ENCODE data around the gene FTO. TPM values are rescaled to one million over a fixed set of nuclear protein-coding genes. Genes with fewer than 3 reads are reported as not detected.
"Not testable (repeated sequence)": the region's sequence is repeated elsewhere in the genome, so short reads cannot be mapped to it uniquely, and the experiment has no call there.

Gene FTO
- total RNA-seq, 1 donor from 2014 or later, result 106 TPM

DNA sequence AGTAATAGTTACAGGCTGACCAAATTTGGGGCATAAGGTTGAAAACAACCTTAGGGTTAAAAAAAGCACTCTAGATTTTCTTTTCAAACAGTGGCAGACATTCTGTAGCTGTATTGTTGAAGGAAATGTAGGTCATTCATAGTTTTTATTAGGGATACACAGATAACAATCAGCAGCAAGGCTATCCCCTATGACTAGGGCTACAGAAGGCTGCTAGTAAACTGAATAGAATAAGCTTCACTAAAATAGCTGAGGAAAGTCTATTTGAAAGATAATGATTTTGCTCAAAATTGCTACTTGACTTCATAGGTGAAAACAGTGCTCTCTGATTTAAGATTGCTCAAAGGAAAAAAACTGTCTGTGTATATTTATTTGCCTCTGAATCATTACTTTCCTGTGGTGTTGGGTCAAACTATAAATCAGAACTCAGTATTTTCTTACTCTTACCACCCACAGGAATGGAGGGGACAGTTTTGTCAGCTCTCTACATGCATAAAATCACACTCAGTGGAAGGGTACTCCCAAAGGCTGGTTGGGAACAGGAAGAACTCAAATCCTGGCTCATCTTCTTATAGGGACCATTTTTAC is 25.1 kb upstream of the FTO start:
- Mint-ChIP-seq H3K9me3 (ENCODE audit: unreplicated experiment) (no peaks in the 10 kb centered on the region), H3K4me3 (ENCODE audit: unreplicated experiment) (no peak overlapping the region)

DNA sequence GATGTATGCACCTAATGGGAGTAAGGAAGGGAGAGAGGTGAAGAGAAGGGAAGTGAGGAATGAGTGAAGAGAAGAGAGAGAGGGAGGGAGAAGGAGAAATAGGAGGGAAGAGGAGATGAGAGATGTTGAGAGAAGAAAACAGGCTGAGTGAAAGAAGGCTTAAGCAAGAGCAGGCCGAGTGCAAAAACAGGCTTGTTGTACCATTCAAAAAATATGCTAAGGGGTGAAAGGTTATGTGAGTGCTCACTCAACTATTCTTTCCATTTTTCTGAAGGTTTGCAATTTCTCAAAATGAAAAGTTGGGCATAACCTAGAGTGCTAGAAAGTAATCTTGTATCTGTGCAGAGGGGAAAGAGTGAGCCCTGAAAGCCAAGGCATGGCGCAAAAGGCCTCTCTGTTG is 23.2 kb upstream of the FTO start:
- no peak for DNase-seq
- H3K4me1 Mint-ChIP-seq (ENCODE audit: low read depth, unreplicated experiment), result peaks cover 4% of the 10 kb centered on the region
- peaks cover 8% of the 10 kb centered on the region for H3K36me3 Mint-ChIP-seq (ENCODE audit: unreplicated experiment)
- TF ChIP-seq, protein P1, sequence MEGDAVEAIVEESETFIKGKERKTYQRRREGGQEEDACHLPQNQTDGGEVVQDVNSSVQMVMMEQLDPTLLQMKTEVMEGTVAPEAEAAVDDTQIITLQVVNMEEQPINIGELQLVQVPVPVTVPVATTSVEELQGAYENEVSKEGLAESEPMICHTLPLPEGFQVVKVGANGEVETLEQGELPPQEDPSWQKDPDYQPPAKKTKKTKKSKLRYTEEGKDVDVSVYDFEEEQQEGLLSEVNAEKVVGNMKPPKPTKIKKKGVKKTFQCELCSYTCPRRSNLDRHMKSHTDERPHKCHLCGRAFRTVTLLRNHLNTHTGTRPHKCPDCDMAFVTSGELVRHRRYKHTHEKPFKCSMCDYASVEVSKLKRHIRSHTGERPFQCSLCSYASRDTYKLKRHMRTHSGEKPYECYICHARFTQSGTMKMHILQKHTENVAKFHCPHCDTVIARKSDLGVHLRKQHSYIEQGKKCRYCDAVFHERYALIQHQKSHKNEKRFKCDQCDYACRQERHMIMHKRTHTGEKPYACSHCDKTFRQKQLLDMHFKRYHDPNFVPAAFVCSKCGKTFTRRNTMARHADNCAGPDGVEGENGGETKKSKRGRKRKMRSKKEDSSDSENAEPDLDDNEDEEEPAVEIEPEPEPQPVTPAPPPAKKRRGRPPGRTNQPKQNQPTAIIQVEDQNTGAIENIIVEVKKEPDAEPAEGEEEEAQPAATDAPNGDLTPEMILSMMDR (IDR thresholded peaks at IDR 0.05; ENCODE audit: partially characterized antibody, unreplicated experiment), result no peak
- peaks cover 3% of the 10 kb centered on the region for H3K27me3 Mint-ChIP-seq (ENCODE audit: unreplicated experiment)
- no peak overlapping the region for H3K27ac Mint-ChIP-seq (ENCODE audit: unreplicated experiment)
- H3K4me3 Mint-ChIP-seq (ENCODE audit: unreplicated experiment), result no peak overlapping the region
- H3K9me3 Mint-ChIP-seq (ENCODE audit: unreplicated experiment), result no peaks in the 10 kb centered on the region

More for the DNA sequence above, 25.1 kb upstream of the FTO start:
- H3K27ac Mint-ChIP-seq (ENCODE audit: unreplicated experiment), result no peak overlapping the region
- H3K4me1 Mint-ChIP-seq (ENCODE audit: low read depth, unreplicated experiment), result peaks cover 5% of the 10 kb centered on the region
- TF ChIP-seq, protein P1 (IDR thresholded peaks at IDR 0.05; ENCODE audit: partially characterized antibody, unreplicated experiment), result no peak
- H3K36me3 Mint-ChIP-seq (ENCODE audit: unreplicated experiment), result no peaks in the 10 kb centered on the region
- H3K27me3 Mint-ChIP-seq (ENCODE audit: unreplicated experiment), result peaks cover 3% of the 10 kb centered on the region
- DNase-seq, result no peak

DNA sequence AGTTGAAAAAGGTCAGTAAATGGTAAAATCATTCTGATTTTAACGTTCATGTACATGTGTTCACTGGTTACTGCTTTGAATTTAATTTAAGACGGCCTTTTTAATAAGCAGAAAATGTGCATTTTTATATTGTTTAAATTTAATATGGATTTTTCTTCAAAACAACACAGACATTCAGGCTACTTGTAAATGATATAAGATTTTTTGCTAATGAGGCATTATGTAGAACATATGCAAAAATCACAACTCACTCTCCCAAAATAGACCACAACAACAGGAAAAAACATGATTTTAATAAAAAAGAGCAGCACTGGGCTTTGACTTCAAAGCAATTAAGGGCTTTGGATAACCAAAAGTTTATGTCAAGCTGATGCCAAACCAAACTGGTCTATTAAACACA is 22.6 kb upstream of the FTO start:
- Mint-ChIP-seq H3K4me1 (ENCODE audit: low read depth, unreplicated experiment) (peaks cover 4% of the 10 kb centered on the region), H3K27ac (ENCODE audit: unreplicated experiment) (no peak overlapping the region), H3K27me3 (ENCODE audit: unreplicated experiment) (peaks cover 3% of the 10 kb centered on the region)

DNA sequence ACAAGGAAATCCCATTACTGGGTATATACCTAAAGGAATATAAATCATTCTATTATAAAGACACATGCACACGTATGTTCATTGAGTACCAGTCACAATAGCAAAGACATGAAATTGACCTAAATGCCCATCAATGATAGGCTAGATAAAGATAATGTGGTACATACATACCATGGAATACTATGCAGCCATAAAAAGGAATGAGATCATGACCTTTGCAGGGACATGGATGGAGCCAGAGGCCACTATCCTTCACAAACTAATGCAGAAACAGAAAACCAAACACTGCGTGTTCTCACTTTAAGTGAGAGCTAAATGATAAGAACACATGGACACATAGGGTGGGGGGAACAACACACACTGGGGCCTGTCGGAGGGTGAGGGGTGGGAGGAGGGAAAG is 18.6 kb upstream of the FTO start:
- H3K4me1 Mint-ChIP-seq (ENCODE audit: low read depth, unreplicated experiment); H3K9me3 Mint-ChIP-seq (ENCODE audit: unreplicated experiment); DNase-seq; H3K27ac Mint-ChIP-seq (ENCODE audit: unreplicated experiment); H3K36me3 Mint-ChIP-seq (ENCODE audit: unreplicated experiment); H3K27me3 Mint-ChIP-seq (ENCODE audit: unreplicated experiment); H3K4me3 Mint-ChIP-seq (ENCODE audit: unreplicated experiment): not testable (repeated sequence)

More for the DNA sequence above, 22.6 kb upstream of the FTO start:
- Mint-ChIP-seq H3K36me3 (ENCODE audit: unreplicated experiment) (peaks cover 8% of the 10 kb centered on the region), H3K4me3 (ENCODE audit: unreplicated experiment) (no peak overlapping the region), H3K9me3 (ENCODE audit: unreplicated experiment) (no peaks in the 10 kb centered on the region)
- TF ChIP-seq, protein P1 (IDR thresholded peaks at IDR 0.05; ENCODE audit: partially characterized antibody, unreplicated experiment), result no peak
- no peak for DNase-seq

DNA sequence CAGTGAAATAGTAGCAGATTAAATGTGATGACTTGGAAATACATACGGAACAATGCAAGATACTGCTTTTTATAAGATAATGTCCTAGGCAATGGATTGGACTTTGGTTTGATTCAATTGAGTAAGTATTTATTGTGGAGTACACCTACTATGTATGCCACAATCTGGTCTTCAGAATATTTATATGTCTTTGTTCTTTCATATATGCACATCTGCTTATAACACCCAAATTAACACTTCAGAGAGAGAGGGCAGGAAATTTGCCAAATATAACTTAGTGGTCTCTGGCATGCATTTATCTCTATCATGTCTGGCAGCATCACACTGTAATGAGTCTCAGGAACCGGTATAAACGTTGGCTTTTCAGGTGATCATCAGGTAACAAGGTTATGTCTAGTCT is 17.2 kb upstream of the FTO start:
- H3K36me3 Mint-ChIP-seq (ENCODE audit: unreplicated experiment), result peaks cover 8% of the 10 kb centered on the region
- H3K9me3 Mint-ChIP-seq (ENCODE audit: unreplicated experiment), result no peaks in the 10 kb centered on the region
- no peak overlapping the region for H3K4me3 Mint-ChIP-seq (ENCODE audit: unreplicated experiment)
- TF ChIP-seq, protein P1 (IDR thresholded peaks at IDR 0.05; ENCODE audit: partially characterized antibody, unreplicated experiment), result no peak
- no peaks in the 10 kb centered on the region for H3K4me1 Mint-ChIP-seq (ENCODE audit: low read depth, unreplicated experiment)
- no peak overlapping the region for H3K27ac Mint-ChIP-seq (ENCODE audit: unreplicated experiment)
- no peaks in the 10 kb centered on the region for H3K27me3 Mint-ChIP-seq (ENCODE audit: unreplicated experiment)
- no peak for DNase-seq
